Spleen (tissue), 11 donors: ENCODE measurements around the gene GABRR2. TPM values are rescaled to one million over a fixed set of nuclear protein-coding genes. Genes with fewer than 3 reads are reported as not detected.

Source experiments
- DNase-seq: peaks from one replicate; pipeline ENCODE4 v3.0.0-alpha.2; 2020
- H3K27ac ChIP-seq, 8 donors: fragments of 200-600 bp; sonication (generic) in 7 of 8; 1 replicate in 4 of 8; 2 replicates in 4 of 8; pipeline versions ENCODE4 v1.5.0 to v1.8.0; 2016 to 2021; ENCODE audit warnings: inconsistent platforms in 4 of 8, mild to moderate bottlenecking in 4 of 8, moderate library complexity in 1 of 8
- H3K27me3 ChIP-seq, 7 donors: fragments of 200-600 bp; sonication (generic) in 6 of 7; replicated peaks in 1 of 7; 1 replicate in 4 of 7; 2 replicates in 3 of 7; pipeline versions ENCODE4 v1.5.0 to v1.8.0; 2016 to 2021; ENCODE audit warnings: inconsistent platforms in 3 of 7, mild to moderate bottlenecking in 1 of 7
- H3K36me3 ChIP-seq, 6 donors: fragments of 200-600 bp; sonication (generic) in 5 of 6; 1 replicate in 4 of 6; 2 replicates in 2 of 6; pipeline versions ENCODE4 v1.5.0 to v1.8.0; 2016 to 2021; ENCODE audit warnings: inconsistent platforms in 2 of 6
- H3K4me1 ChIP-seq, 6 donors: fragments of 200-600 bp; sonication (generic) in 5 of 6; 1 replicate in 3 of 6; 2 replicates in 3 of 6; pipeline versions ENCODE4 v1.5.0 to v1.8.0; 2016 to 2021; ENCODE audit warnings: inconsistent platforms in 3 of 6
- H3K4me3 ChIP-seq, 8 donors: fragments of 200-600 bp; sonication (generic) in 7 of 8; 1 replicate in 4 of 8; 2 replicates in 4 of 8; pipeline versions ENCODE4 v1.5.0 to v1.8.0; 2016 to 2021; ENCODE audit warnings: inconsistent platforms in 4 of 8, mild to moderate bottlenecking in 4 of 8, moderate library complexity in 2 of 8
- H3K9me3 ChIP-seq, 8 donors: fragments of 200-600 bp; sonication (generic) in 7 of 8; 1 replicate in 4 of 8; 2 replicates in 4 of 8; pipeline versions ENCODE4 v1.5.0 to v1.8.0; 2016 to 2021; ENCODE audit warnings: inconsistent platforms in 4 of 8
- CTCF ChIP-seq, 11 experiments: fragments of 200-600 bp in 7 of 11; fragments of 450-650 bp in 4 of 11; sonication (generic) in 4 of 11; IDR thresholded peaks in 8 of 11; conservative IDR thresholded peaks in 3 of 11; 1 replicate in 7 of 11; 2 replicates in 4 of 11; pipeline versions ENCODE4 v1.4.0 to v1.8.0; 2016 to 2021; ENCODE audit warnings: antibody characterized with exemption in 11 of 11, inconsistent platforms in 4 of 11, mild to moderate bottlenecking in 1 of 11
- POLR2A ChIP-seq, 3 donors: fragments of 450-650 bp; IDR thresholded peaks; one replicate each; pipeline ENCODE4 v1.5.1; 2017; ENCODE audit warnings: antibody characterized with exemption in 3 of 3, mild to moderate bottlenecking in 1 of 3
- POLR2AphosphoS5 ChIP-seq, 3 donors: sonication (generic); formaldehyde crosslinking; IDR thresholded peaks; one replicate each; pipeline ENCODE4 v1.5.1; 2017; ENCODE audit warnings: antibody characterized with exemption in 3 of 3
- WGBS, 5 donors: extraction: QIAGEN DNeasy Blood & Tissue Kit in 3 of 5; methylation state at CpG; one replicate each; pipeline versions ENCODE4 v1.1.5 to v1.1.7; 2013 to 2018; 5-methylcytosine and 5-hydroxymethylcytosine counted together
- intact Hi-C: fragments of 100-400 bp; cut with DNase I; formaldehyde crosslinking; loops from one replicate; pipeline ENCODE4 v1.15.0; 2023; ENCODE audit warnings: low total_unique reads
- polyA plus RNA-seq, 3 donors: library from polyadenylated mRNA; stranded (reverse); fragments of 200-250 nt; gene quantifications; one replicate each; pipeline ENCODE4 v1.2.1, GENCODE V29; 2013
- total RNA-seq, 7 donors: library from RNA; depleted of rRNA in 3 of 7; stranded (reverse); fragments of >200 nt in 3 of 7; fragmentation: NEBNext Ultra II Directional in 4 of 7; extraction: Animal tissue kit (Norgen Biotek cat#: 25700) in 4 of 7; gene quantifications; one replicate each; pipeline versions ENCODE4 v1.1.0 to v1.2.1, GENCODE V29; 2016 to 2021
- donor health status: healthy with polysubstance abuse.
- donor health status: DM: no; HTN: no; CAD: no; lungs with moderate emphysema.
- donor health status: DM: no; HTN: no; CAD: no.
- donor health status: Bipolar disorder and iron deficiency.
- donor health status: healthy.
- donor health status: DM: no; HTN: no; CAD: no.
- donor health status: DM: yes; HTN: yes; CAD: no.

GABRR2 gene
- total and polyA plus RNA-seq, 10 donors = 0.32 to 13.0 (median 3.4) TPM

DNA sequence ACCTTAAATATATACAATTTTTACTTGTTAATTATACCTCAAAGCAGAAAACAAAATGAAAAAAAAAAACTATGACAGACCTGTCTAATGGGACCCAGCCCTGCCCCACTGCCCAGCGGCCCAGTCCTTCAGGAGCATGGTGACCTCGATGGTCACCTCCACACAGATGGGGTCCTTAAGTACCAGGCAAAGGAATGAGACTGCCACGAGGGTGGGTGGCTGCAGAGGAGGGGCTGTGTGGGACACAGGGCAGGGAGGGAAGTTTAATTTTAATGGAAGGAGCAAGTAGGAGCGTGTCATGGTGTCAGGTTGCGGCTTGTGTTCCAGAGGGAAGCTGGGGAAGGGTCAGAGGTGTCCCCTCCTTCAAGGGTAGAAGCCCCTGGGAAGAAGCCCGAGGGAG lies 28.6 kb downstream of the GABRR2 start:
- no peak for DNase-seq
- intact Hi-C loops = no loop called here
- H3K9me3 ChIP-seq = no peaks in the 10 kb centered on the region
- 70 to 84% (median 83%) methylated on average over 6 of the region's 6 CpGs for WGBS, 5 donors
- TF ChIP-seq POLR2AphosphoS5 (IDR thresholded peaks at IDR 0.05) (no peak), CTCF (IDR thresholded peaks at IDR 0.05 in 8 of 11, conservative IDR thresholded peaks at IDR 0.05 in 3 of 11) (no peak), POLR2A (IDR thresholded peaks at IDR 0.05) (no peak)
- no peak overlapping the region for H3K27ac ChIP-seq
- no peaks in the 10 kb centered on the region for H3K4me1 ChIP-seq
- no peaks in the 10 kb centered on the region for H3K36me3 ChIP-seq
- H3K4me3 ChIP-seq = no peak overlapping the region
- no peaks in the 10 kb centered on the region for H3K27me3 ChIP-seq

- intact Hi-C loops = no loop called here
- Histone ChIP-seq H3K4me1 (no peaks in the 10 kb centered on the region), H3K36me3 (no peaks in the 10 kb centered on the region), H3K4me3 (no peak overlapping the region), H3K9me3 (no peaks in the 10 kb centered on the region), H3K27me3 (no peaks in the 10 kb centered on the region), H3K27ac (no peak overlapping the region)
- DNase-seq = no peak
- TF ChIP-seq POLR2AphosphoS5 (IDR thresholded peaks at IDR 0.05) (no peak), CTCF (IDR thresholded peaks at IDR 0.05 in 8 of 11, conservative IDR thresholded peaks at IDR 0.05 in 3 of 11) (no peak), POLR2A (IDR thresholded peaks at IDR 0.05) (no peak)
- 90 to 94% (median 90%) methylated on average over 10 to 15 of the region's 15 CpGs for WGBS, 5 donors
These were observed 29.9 kb downstream of the GABRR2 start for GRCh38 chr6:89284963-89285735.

GRCh38 chr6:89284081-89284480 lies 31.0 kb downstream of the GABRR2 start:
- no peaks in the 10 kb centered on the region for H3K36me3 ChIP-seq
- H3K9me3 ChIP-seq = no peaks in the 10 kb centered on the region
- H3K4me3 ChIP-seq = no peak overlapping the region
- TF ChIP-seq CTCF (IDR thresholded peaks at IDR 0.05 in 8 of 11, conservative IDR thresholded peaks at IDR 0.05 in 3 of 11) = no peak
- TF ChIP-seq POLR2A (IDR thresholded peaks at IDR 0.05) = no peak
- no peak for TF ChIP-seq POLR2AphosphoS5 (IDR thresholded peaks at IDR 0.05)
- DNase-seq = no peak
- no peaks in the 10 kb centered on the region for H3K4me1 ChIP-seq
- WGBS, 5 donors = 87 to 94% (median 92%) methylated on average over 3 of the region's 3 CpGs
- no peaks in the 10 kb centered on the region for H3K27me3 ChIP-seq
- intact Hi-C loops = no loop called here
- H3K27ac ChIP-seq = no peak overlapping the region

DNA sequence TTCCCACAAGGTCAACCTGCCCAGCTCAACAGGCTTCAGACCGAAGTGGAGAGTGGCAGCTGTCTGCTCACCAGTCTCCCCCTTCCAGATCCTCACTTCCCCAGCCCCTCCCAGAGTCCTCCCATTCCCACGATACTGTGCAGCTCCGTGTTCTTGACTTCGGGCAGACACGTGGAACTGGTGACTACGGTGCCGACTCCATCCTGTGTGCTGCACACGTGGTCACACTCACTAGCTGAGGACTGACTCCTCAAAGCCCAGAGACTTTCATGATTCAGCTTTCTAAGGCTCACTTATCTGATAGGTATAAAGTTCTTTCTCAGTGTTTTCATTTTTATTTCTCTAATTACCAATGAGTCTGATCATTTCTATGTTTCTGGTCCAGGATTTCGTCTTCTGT lies 32.4 kb downstream of the GABRR2 start:
- Histone ChIP-seq H3K27me3 (no peaks in the 10 kb centered on the region), H3K36me3 (no peaks in the 10 kb centered on the region), H3K27ac (no peak overlapping the region), H3K4me3 (no peak overlapping the region), H3K9me3 (no peaks in the 10 kb centered on the region), H3K4me1 (no peaks in the 10 kb centered on the region)
- intact Hi-C loops = no loop called here
- WGBS, 5 donors = 89 to 93% (median 90%) methylated on average over 9 of the region's 9 CpGs
- TF ChIP-seq POLR2A (IDR thresholded peaks at IDR 0.05) (no peak), CTCF (IDR thresholded peaks at IDR 0.05 in 8 of 11, conservative IDR thresholded peaks at IDR 0.05 in 3 of 11) (no peak)
- no peak for DNase-seq
